ENCODE measurements around the gene CETP.

DNA sequence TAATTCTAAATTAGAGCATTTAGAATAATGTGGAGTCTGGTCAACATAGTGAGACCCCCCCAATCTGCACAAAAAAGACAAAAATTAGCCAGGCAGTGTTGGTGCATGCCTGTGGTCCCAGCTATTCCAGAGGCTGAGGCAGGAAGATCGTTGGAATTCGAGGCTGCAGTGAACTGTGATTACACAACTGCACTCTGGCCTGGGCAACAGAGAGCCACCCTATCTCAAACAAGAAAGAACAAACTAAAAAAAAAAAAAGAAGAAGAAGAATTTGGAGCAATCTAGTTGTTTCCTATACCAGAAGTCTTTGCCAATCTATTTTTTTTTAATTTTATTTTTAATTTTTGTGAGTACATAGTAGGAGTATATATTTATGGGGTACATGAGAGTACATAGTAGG lies 6.0 kb downstream of the CETP start:
- TF ChIP-seq, protein P1, sequence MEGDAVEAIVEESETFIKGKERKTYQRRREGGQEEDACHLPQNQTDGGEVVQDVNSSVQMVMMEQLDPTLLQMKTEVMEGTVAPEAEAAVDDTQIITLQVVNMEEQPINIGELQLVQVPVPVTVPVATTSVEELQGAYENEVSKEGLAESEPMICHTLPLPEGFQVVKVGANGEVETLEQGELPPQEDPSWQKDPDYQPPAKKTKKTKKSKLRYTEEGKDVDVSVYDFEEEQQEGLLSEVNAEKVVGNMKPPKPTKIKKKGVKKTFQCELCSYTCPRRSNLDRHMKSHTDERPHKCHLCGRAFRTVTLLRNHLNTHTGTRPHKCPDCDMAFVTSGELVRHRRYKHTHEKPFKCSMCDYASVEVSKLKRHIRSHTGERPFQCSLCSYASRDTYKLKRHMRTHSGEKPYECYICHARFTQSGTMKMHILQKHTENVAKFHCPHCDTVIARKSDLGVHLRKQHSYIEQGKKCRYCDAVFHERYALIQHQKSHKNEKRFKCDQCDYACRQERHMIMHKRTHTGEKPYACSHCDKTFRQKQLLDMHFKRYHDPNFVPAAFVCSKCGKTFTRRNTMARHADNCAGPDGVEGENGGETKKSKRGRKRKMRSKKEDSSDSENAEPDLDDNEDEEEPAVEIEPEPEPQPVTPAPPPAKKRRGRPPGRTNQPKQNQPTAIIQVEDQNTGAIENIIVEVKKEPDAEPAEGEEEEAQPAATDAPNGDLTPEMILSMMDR (conservative IDR thresholded peaks at IDR 0.05; ENCODE audit: low read depth, low read length) = no peak
- TF ChIP-seq EZH2 (IDR thresholded peaks at IDR 0.05; ENCODE audit: low read length, unreplicated experiment) = no peak
- no peak for TF ChIP-seq EZH2phosphoT487 (IDR thresholded peaks at IDR 0.05; ENCODE audit: borderline replicate concordance, low read length)

Measured in PC-3 (cell line).